ENCODE data around the gene RREB1.

- TF ChIP-seq, protein P1, sequence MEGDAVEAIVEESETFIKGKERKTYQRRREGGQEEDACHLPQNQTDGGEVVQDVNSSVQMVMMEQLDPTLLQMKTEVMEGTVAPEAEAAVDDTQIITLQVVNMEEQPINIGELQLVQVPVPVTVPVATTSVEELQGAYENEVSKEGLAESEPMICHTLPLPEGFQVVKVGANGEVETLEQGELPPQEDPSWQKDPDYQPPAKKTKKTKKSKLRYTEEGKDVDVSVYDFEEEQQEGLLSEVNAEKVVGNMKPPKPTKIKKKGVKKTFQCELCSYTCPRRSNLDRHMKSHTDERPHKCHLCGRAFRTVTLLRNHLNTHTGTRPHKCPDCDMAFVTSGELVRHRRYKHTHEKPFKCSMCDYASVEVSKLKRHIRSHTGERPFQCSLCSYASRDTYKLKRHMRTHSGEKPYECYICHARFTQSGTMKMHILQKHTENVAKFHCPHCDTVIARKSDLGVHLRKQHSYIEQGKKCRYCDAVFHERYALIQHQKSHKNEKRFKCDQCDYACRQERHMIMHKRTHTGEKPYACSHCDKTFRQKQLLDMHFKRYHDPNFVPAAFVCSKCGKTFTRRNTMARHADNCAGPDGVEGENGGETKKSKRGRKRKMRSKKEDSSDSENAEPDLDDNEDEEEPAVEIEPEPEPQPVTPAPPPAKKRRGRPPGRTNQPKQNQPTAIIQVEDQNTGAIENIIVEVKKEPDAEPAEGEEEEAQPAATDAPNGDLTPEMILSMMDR (IDR thresholded peaks at IDR 0.05; ENCODE audit: insufficient read depth, low read length, poor library complexity, severe bottlenecking), result no peak
- TF ChIP-seq EZH2phosphoT487 (conservative IDR thresholded peaks at IDR 0.05; ENCODE audit: low read length), result no peak
These were observed 1.4 kb downstream of the RREB1 start for GRCh38 chr6:7108964-7109836.
